22Rv1 (cell line): ENCODE data around the gene INPP5J.

Source experiments
- CTCF ChIP-seq: fragments of 450-650 bp; IDR thresholded peaks from 2 replicates; pipeline ENCODE4 v1.5.1; 2017; ENCODE audit warnings: mild to moderate bottlenecking
- ZFX ChIP-seq: fragments of 450-650 bp; IDR thresholded peaks from 2 replicates; pipeline ENCODE4 v1.6.1; 2017; ENCODE audit warnings: antibody characterized with exemption, borderline replicate concordance

GRCh38 chr22:31107894-31108218 is 14.9 kb upstream of the INPP5J start:
- TF ChIP-seq CTCF (peak; percentile 75), ZFX (no peak)
